ENCODE data around the gene PKIB. TPM values are rescaled to one million over a fixed set of nuclear protein-coding genes. Genes with fewer than 3 reads are reported as not detected.

PKIB gene
- total and polyA plus RNA-seq, 2 donors (not counting 3 experiments of a cell fraction or from before 2014, with no cell fraction given), result not detected

DNA sequence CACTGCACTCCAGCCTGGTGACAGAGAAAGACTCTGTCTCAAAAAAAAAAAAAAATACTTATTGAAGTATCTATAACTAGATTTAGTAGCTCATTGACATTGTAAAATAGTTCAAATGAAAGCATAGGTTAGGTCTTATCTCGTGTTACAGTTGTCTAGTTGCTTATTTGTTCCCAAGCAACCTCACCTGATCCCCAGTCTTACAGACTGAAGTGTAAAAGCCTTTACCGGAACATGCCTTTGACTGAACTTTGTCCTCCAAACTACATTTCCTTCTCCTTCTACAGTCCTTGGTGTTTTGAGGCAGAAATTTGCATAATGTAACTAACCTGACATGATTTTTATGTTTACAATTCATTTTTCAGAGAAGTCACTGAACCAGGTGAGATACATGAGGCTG, 61.0 kb downstream of the PKIB start:
- TF ChIP-seq POLR2A (IDR thresholded peaks at IDR 0.05; ENCODE audit: low read depth, low read length) (no peak), FOS (IDR thresholded peaks at IDR 0.05; ENCODE audit: borderline replicate concordance, insufficient read depth, low read length) (no peak), POLR2AphosphoS5 (IDR thresholded peaks at IDR 0.05; ENCODE audit: insufficient read depth, low read depth, low read length) (no peak), GATA2 (IDR thresholded peaks at IDR 0.05; ENCODE audit: insufficient read depth, insufficient read length, low read depth, low read length) (no peak), JUN (IDR thresholded peaks at IDR 0.05; ENCODE audit: borderline replicate concordance, insufficient read depth, insufficient read length, low read depth) (no peak), MYC (IDR thresholded peaks at IDR 0.05; ENCODE audit: low read depth, low read length) (no peak), EZH2 (IDR thresholded peaks at IDR 0.05; ENCODE audit: borderline replicate concordance, low read depth, low read length, severe bottlenecking) (no peak)
- TF ChIP-seq, protein P1, sequence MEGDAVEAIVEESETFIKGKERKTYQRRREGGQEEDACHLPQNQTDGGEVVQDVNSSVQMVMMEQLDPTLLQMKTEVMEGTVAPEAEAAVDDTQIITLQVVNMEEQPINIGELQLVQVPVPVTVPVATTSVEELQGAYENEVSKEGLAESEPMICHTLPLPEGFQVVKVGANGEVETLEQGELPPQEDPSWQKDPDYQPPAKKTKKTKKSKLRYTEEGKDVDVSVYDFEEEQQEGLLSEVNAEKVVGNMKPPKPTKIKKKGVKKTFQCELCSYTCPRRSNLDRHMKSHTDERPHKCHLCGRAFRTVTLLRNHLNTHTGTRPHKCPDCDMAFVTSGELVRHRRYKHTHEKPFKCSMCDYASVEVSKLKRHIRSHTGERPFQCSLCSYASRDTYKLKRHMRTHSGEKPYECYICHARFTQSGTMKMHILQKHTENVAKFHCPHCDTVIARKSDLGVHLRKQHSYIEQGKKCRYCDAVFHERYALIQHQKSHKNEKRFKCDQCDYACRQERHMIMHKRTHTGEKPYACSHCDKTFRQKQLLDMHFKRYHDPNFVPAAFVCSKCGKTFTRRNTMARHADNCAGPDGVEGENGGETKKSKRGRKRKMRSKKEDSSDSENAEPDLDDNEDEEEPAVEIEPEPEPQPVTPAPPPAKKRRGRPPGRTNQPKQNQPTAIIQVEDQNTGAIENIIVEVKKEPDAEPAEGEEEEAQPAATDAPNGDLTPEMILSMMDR (IDR thresholded peaks at IDR 0.05; ENCODE audit: extremely low read depth in 1 of 2, insufficient read depth in 1 of 2, low read depth in 1 of 2, low read length in 2 of 2), result no peak
- TF ChIP-seq, protein P2, sequence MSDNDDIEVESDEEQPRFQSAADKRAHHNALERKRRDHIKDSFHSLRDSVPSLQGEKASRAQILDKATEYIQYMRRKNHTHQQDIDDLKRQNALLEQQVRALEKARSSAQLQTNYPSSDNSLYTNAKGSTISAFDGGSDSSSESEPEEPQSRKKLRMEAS (IDR thresholded peaks at IDR 0.05; ENCODE audit: insufficient read depth, insufficient read length), result no peak
- DNase-seq (ENCODE audit: low read depth, low spot score), result no peak
- H3K4me3 ChIP-seq (replicated peaks in 1 of 3; ENCODE audit: insufficient read depth in 1 of 3, low read depth in 1 of 3, low read length in 3 of 3), result no peak overlapping the region
- dilution Hi-C loops (cut with MboI; ENCODE audit: extremely low pct_ligation_motif_present, low sequenced_read_pairs), result no loop called here
- intact Hi-C loops (cut with micrococcal nuclease), result no loop called here
- no peaks in the 10 kb centered on the region for H3K36me3 ChIP-seq (ENCODE audit: control insufficient read depth in 2 of 2, extremely low read depth in 1 of 2, insufficient read depth in 2 of 2, low read length in 2 of 2)
- ChIA-PET POLR2A (no interaction called here), CTCF (interaction anchor here (0.6 kb wide), 1 partner anchor 138 kb away, joined by 3 read pairs; no protein-coding TSS in a partner anchor)
- no TSS peak for BruUV-seq (replicated peaks)
- no peaks in the 10 kb centered on the region for H3K4me1 ChIP-seq (ENCODE audit: control insufficient read depth, extremely low read depth, insufficient read depth, low read length)
- H2AFZ ChIP-seq (ENCODE audit: low read depth, low read length), result no peak overlapping the region
- no peaks in the 10 kb centered on the region for H3K9me1 ChIP-seq (replicated peaks; ENCODE audit: control insufficient read depth, extremely low read depth, insufficient read depth, low read length)
- no peaks in the 10 kb centered on the region for H4K20me1 ChIP-seq (replicated peaks; ENCODE audit: control insufficient read depth, extremely low read depth, insufficient read depth, low read length)
- H3K79me2 ChIP-seq (ENCODE audit: control insufficient read depth, insufficient read depth, low read length), result no peaks in the 10 kb centered on the region
- H3K27me3 ChIP-seq (ENCODE audit: control insufficient read depth in 2 of 2, insufficient read depth in 2 of 2, low read length in 2 of 2), result no peaks in the 10 kb centered on the region
- H3K27ac ChIP-seq (ENCODE audit: insufficient read depth, low read depth, low read length), result no peak overlapping the region
- no peak overlapping the region for H3K9ac ChIP-seq (replicated peaks; ENCODE audit: extremely low read depth, insufficient read depth, low read length)
- no peak overlapping the region for H3K4me2 ChIP-seq (ENCODE audit: insufficient read depth, low read length)
- H3K9me3 ChIP-seq (replicated peaks; ENCODE audit: control insufficient read depth, insufficient read depth, low read length), result no peaks in the 10 kb centered on the region
- FAIRE-seq, result no peak

Measured in endothelial cell of umbilical vein (primary cell).